ENCODE results near the gene GJE1. TPM values are rescaled to one million over a fixed set of nuclear protein-coding genes. Genes with fewer than 3 reads are reported as not detected.

Gene GJE1
- total and polyA plus RNA-seq, 10 of the 15 experiments (the other 5 are each of a cell fraction or from before 2014, with no cell fraction given) = not detected

GRCh38 chr6:142146828-142147662 lies 14.3 kb downstream of the GJE1 start, which contains the start of the genes NMBR and VTA1 (continued):
- TF ChIP-seq CEBPB (IDR thresholded peaks at IDR 0.05; ENCODE audit: borderline replicate concordance in 1 of 2, low read depth in 2 of 2, low read length in 2 of 2) (no peak), TAF1 (IDR thresholded peaks at IDR 0.05; ENCODE audit: borderline replicate concordance, low read depth, low read length) (peak; percentile 85; the same call in 1 of the 2 replicates), BCL3 (IDR thresholded peaks at IDR 0.05; ENCODE audit: borderline replicate concordance, insufficient read depth, low read depth, low read length, poor library complexity, severe bottlenecking) (no peak), CBX3 (IDR thresholded peaks at IDR 0.05; ENCODE audit: borderline replicate concordance, low read depth) (no peak), STAT1 (conservative IDR thresholded peaks at IDR 0.05) (peak; percentile 24; the same call in 1 of the 2 replicates), BMI1 (IDR thresholded peaks at IDR 0.05; ENCODE audit: borderline replicate concordance) (peak; percentile 94), SMAD5 (IDR thresholded peaks at IDR 0.05; ENCODE audit: low read depth) (peak; percentile 65; the same call in 1 of the 2 replicates), ZZZ3 (IDR thresholded peaks at IDR 0.05; ENCODE audit: control insufficient read depth, insufficient read length, low read depth) (no peak), ZSCAN29 (IDR thresholded peaks at IDR 0.05) (no peak), HDAC2 (IDR thresholded peaks at IDR 0.05) (no peak), MYC (IDR thresholded peaks at IDR 0.05; ENCODE audit: insufficient read depth, insufficient read length, insufficient replicate concordance, low read length, severe bottlenecking) (peak; percentile 53), FOXM1 (IDR thresholded peaks at IDR 0.05; ENCODE audit: low read depth, low read length) (peak; percentile 84), TARDBP (IDR thresholded peaks at IDR 0.05; ENCODE audit: borderline replicate concordance) (peak; percentile 80; the same call in 1 of the 2 replicates), NFXL1 (IDR thresholded peaks at IDR 0.05; ENCODE audit: borderline replicate concordance) (no peak), RBBP5 (conservative IDR thresholded peaks at IDR 0.05) (no peak), SREBF1 (IDR thresholded peaks at IDR 0.05; ENCODE audit: low read length) (no peak), IRF4 (IDR thresholded peaks at IDR 0.05; ENCODE audit: low read depth, low read length) (peak; percentile 69; the same call in 1 of the 2 replicates), JUND (IDR thresholded peaks at IDR 0.05; ENCODE audit: low read depth, low read length) (no peak), NKRF (conservative IDR thresholded peaks at IDR 0.05) (peak; percentile 95), RAD21 (IDR thresholded peaks at IDR 0.05; ENCODE audit: insufficient read depth, low read depth, low read length) (peak; percentile 88), NBN (IDR thresholded peaks at IDR 0.05) (peak; percentile 94), ZBTB11 (CRISPR knock-in tag; IDR thresholded peaks at IDR 0.05) (no peak), SP1 (IDR thresholded peaks at IDR 0.05; ENCODE audit: low read depth, low read length) (no peak), GATAD2B (conservative IDR thresholded peaks at IDR 0.05; ENCODE audit: low read depth) (peak; percentile 87), CREM (IDR thresholded peaks at IDR 0.05; ENCODE audit: low read depth) (peak; percentile 80), NFIC (IDR thresholded peaks at IDR 0.05; ENCODE audit: low read depth, low read length) (0 out of 2 replicates have a peak, but pooled peaks have one; percentile 16)
